Activated CD8-positive, alpha-beta memory T cell treated with anti-CD3 and anti-CD28 coated beads, Interleukin-2, amount 50 U/mL, for 24 hours (primary cell): ENCODE measurements around the gene ANKK1.

Experiments
- DNase-seq: peaks from one replicate; pipeline ENCODE4 v3.0.0-alpha.2; 2020; ENCODE audit errors: extremely low read depth

ANKK1 gene, protein sequence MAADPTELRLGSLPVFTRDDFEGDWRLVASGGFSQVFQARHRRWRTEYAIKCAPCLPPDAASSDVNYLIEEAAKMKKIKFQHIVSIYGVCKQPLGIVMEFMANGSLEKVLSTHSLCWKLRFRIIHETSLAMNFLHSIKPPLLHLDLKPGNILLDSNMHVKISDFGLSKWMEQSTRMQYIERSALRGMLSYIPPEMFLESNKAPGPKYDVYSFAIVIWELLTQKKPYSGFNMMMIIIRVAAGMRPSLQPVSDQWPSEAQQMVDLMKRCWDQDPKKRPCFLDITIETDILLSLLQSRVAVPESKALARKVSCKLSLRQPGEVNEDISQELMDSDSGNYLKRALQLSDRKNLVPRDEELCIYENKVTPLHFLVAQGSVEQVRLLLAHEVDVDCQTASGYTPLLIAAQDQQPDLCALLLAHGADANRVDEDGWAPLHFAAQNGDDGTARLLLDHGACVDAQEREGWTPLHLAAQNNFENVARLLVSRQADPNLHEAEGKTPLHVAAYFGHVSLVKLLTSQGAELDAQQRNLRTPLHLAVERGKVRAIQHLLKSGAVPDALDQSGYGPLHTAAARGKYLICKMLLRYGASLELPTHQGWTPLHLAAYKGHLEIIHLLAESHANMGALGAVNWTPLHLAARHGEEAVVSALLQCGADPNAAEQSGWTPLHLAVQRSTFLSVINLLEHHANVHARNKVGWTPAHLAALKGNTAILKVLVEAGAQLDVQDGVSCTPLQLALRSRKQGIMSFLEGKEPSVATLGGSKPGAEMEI

DNA sequence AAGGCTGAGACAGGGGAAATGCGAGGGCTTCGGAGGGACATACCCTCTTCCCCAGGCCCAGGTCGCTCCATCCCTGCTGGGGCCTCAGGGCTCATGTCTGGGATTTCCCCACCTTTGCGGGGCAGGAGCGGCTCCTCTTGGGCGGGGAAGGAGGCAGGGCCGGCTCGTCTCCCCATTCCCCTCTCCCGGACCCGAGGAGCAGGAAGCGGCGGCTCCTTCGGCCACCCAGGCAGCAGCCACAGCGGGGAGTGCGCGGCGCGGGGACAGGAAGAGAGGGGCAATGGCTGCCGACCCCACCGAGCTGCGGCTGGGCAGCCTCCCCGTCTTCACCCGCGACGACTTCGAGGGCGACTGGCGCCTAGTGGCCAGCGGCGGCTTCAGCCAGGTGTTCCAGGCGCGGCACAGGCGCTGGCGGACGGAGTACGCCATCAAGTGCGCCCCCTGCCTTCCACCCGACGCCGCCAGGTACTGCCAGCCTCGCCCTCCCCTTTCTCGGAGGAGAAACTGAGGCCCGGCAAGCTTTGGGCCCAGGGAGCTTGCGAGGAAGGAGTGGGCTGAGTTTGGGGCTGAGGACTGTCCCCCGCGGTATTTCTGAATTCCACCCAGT lies at the start of gene ANKK1:
Gene ANKK1 (plus strand): TSS at position 175 of the 607 bp plus-strand sequence. CDS start 106 bp downstream, at position 281.
- DNase-seq = no peak

DNA sequence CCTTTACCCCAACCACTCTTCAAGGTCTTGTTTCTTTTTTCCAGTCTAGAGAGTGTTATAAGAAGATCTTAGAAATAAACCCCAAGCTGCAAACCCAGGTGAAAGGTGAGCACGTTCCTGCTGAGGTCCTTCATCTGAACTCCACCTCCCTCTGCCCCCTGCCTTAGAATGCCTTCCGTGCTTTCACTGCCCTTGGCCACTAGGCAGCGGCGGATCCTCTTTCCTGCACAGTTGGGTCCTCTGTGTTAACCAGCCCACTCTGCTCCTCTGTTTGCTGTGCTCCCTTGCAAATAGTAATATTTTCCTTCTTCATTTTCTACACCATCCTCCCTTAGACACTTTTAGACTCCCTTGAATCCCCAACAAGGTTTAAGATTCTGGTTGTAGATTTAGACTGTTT lies 48.8 kb upstream of the ANKK1 start:
- DNase-seq = no peak

DNA sequence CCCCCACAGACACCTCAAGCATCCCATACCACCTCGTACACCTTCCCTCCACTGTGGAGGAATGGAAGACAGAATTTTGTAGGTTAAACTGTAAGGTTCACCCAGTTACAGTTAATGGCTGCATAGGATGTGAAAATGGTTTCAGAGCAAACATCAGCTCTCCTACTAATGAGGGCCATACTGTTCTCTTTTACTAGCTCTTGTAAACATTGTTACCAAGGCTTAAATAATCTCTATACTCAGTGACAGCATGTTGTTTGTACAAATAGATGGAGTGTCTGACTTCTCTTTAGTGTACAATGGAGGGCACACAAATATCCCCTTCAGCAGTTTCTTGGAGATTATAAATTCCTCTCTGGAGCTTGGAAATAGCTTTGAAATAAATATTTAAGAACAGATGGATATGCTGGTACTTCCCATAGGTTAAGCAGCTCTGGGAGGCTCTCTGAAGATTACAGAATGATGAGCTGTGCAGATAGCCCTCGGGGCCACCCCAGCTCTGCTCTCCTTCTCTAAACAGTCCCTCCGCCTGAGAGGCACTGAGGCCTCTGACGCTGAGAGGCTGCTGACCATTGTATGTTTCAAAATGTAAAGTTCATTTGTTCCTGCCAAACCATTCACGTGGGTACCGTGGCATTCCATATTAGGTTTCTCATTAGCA lies 47.5 kb upstream of the ANKK1 start:
- no peak for DNase-seq

DNA sequence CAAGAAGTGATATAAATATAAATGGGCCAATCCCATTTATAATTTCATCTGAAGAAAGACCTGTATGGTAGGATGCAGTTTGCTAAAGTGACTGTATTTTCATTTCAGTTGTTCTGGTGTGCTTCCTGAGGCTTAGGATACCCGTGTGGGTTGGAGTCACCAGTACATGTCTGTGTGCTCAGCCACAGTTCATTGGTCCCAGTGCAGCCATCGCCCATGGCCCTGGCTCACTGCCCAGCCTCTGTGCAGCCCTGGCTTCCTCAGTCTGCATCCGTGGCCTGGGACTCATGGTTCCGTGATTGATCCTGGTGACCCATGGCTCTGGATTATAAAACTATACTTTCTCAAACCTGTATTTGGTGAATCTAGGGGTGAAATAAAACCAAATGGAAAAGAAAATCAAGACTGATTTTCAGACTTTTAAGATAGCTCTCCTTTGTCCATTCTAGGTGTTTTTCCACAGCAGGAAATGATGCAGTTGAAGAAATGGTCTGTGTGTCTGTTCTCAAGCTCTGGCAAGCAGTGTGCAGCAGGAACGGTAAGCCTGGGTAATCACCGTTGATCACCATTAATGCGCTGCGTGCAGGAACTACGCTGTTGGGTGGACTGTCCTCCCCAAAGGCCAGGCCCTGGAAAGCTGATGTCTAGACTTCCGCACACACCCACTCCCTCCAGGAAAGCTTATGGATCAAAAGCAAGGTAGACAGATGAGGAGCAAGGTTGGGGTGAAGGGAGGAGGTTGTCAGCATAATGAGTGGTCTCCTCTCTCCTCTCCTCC lies 46.0 kb upstream of the ANKK1 start:
- DNase-seq = no peak

DNA sequence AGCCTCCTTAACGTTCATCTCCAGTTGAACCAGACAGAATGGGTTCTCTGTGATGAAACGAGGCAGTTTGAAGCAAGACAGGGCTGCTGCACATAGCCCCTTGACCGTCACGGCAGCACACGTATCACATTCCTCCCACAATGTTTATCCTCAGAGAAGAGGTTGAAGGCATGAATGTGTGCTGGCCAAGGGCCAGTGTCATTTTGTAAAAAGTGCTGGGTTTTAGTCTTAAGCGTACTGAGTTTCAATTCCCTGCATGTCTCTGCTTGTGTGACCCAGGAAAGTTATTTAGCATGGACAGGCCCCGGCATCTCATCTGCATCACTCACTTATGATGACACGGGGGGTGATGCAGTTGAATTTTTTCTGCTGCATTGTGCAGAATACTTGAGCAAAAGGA lies 41.6 kb upstream of the ANKK1 start:
- no peak for DNase-seq

DNA sequence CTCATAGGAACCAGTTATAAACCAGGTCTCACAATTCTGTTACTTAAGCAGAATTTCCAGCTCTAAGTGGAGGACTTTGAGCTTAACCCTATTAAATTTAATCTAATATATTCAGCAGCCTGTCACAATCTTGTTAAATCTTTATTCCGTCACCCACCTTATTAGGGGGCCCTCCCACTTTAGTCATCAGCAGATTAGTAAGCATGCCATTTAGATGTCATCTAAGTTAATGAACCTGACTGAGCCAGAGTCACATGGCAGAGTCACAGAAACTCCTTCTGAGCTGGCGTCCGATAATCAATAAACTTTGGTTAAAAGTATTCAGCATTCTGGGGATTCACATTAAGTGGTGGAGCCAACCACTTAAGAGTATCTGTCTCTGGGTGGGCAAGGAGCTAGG lies 38.1 kb upstream of the ANKK1 start:
- no peak for DNase-seq

DNA sequence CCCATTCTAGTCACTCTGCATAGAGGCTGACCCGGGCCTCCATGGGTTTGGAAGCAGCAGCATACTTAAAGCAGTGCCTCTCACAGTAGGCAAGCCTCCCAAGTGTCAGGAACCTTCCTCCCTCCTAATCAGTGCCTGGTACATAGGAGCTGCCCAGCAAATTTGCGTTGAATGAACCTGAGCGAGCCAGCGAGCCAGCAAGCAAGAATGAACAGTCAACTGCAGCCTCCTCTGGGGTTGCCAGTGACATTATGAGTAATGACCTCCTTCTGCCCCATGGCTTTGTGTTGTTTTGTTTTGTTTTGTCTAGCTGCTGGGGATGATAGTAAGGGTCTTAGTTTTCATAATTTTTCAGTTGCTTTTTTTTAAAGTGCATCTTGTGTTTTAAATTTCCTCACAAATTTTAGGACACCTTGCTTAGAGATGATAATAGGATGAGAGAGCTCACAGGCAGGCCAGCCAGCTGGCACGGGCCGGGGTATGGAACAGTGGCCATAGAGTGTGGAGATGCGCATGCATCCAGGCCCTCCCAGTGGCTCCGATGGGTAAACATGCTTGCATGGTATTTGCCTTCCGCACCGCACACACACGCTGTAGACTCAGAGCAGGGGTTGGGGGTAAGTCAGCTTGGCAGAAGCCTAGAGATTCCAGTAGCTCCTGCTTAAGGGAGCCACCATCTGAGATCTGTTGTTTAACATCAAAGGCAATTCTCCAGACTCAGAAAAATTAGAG lies 37.1 kb upstream of the ANKK1 start:
- DNase-seq = no peak

DNA sequence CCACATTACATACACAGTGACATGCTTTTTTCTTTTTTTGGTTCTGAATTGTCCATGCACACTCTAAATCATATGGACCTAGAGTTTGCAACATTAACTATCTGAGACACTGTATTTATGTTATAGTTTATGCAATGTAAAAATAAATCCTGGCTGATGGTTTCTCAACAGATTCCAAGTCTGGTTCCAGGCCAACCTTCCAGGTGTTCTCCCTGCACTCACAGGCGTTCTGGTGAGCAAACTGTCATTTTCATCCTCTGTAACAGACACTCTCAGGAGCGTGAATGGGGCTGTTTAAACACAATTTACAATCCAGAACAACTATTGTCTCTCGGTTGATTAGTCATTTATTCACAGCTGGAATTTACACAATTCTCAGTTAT lies 36.5 kb upstream of the ANKK1 start:
- DNase-seq = no peak

DNA sequence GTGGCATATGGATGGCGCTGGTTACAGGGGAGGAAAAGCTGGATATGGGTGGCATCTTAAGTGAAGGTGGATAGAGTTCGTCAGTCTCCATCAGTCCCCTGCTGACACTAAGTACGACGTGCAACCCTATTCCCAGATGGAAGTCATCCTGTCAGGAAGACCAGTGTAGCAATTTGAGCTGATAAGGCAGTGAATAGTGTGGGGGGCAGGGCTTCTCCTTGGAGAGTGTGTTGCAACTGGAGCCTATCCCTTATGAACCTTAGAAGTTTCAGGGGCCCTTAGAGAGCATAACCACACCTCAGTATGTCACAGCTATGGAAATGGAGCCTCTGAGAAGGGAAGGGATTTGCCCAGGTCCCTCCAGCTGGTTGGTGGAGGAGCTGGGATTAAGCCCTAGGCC lies 36.1 kb upstream of the ANKK1 start:
- no peak for DNase-seq

DNA sequence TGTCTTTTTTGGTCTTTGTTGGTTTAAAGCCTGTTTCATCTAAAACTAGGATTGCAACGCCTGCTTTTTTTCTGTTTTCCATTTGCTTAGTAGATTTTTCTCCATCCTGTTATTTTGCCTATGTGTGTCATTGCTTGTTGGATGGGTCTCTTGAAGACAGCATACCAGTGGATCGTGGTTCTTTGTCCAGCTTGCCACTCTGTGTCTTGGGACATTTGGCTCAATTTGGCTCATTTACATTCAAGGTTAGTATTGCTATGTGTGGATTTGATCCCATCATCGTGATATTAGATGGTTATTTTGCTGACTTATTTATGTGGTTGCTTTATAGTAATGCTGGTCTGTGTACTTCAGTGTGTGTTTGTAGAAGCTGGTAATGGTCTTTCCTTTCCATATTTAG lies 31.4 kb upstream of the ANKK1 start:
- no peak for DNase-seq

DNA sequence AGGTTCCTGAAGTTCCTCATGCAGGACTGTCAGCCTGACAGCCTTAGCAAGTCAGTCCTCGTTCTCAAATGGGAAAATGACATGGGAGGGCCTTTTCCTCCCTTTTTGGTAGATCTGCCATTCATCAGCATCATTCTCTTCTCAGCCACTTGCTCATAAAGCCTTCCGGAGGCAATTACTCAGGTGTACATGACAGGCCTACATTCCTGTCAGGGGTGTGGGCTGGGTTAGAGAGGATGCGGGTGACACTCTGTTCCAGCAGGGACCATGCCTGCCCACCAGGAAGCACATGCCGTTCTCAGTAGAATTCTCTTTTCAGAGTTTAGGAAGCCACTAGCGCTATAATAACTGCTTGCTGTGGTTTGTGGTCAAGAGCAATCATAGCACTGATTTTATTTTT lies 24.2 kb upstream of the ANKK1 start:
- no peak for DNase-seq

DNA sequence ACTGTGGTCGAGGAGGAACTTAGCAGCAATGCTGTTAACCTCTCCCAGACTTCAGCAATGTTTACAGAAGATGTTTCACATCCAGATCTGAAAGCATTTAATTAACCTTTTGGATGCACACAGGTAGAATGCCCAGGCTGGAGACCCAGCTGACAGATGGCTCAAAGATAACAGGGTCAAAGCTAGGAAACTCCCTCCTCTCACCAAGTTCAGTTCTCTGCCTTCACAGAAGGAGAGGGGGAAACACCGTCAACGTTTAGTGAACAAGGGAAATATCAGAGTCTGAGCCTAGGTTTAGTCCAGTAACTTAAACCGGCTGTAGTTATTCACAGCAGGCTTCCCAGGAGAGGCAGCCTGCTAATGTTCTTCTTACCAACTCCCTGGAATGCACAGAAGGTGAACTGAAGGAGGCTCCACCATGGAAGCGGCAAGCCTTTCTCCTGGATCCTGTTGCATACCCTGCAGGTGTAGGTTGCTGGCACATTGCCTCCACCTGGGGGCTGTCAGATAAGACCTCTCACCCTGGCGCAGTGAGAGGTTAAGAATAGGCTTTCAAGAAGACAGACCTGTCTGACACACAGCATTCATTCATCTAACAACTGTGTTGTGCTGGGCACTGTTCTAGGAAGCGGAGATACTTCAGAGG lies 23.5 kb upstream of the ANKK1 start:
- no peak for DNase-seq

DNA sequence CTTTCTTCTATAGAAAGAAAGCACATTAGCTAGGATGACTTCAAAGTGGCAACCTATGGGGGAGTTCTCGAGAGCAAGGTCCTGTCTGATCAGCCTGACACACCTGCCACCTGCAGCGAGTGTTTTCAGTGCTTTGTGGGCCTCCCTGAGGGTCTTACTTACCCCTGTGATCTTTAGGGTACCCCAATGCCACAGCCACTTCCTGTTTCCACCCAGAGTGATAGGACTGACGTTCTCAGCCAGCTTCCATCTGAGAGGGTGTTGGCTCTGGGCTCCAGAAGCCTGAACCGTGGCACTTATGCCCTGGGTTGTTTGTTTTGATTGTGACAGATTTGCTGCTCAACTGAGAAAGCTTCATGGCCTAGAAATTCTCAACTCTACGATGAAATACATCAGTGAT lies 21.7 kb upstream of the ANKK1 start:
- DNase-seq = no peak

DNA sequence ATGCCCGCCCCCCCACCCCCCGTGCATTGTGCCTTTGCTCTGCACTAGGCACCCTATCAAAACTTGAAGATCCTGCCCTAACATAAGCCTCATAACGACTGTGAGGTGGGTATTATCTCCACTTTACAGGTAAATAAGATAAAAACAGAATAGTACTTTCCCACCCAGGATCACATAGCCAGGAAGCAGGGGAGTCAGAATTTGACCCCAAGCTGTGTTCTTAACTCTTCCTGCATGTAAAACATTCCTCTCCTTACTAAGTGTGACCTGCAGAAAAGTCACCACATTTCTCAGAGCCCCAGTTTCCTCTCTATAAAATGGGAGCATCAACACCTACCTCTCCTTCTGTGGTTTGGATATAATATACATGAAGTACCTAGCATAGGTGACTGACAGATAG lies 18.2 kb upstream of the ANKK1 start:
- DNase-seq = no peak

DNA sequence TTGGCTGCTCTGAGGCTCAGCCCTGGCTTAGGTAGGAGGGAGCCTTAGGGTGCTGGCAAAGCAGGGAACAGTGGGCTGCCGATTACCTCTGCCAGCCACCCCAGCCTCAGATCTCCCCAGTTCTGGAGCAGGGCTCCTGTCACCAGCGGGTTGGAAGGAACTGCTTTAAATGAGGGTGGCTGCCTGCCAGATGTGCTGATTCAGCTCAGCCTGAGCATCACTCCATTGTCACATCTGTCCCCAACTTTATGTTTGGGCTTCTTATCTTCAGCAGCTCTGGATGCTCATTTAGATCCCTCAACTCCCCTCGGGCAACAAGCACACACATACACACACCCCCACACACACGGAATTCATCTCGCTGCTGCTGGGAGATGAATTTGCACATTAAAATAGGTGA lies 16.9 kb upstream of the ANKK1 start:
- no peak for DNase-seq

DNA sequence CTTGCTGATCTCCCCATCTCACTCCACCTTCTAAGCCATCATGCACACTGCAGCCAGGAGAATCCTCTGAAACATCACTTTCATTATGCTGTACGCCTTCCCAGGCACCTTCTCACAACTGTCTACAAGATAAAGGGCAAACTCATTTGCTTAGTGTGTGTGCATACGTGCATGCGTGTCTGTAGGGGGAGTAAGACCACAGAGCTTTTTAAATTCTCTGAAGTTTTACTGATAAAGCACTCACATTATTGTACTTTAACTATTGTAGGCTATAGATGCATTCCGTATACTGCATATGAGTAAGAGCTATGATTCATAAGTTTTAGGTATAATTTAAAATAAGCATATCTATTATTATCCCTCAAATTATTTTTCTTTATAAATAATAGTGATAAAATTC lies 15.3 kb upstream of the ANKK1 start:
- no peak for DNase-seq

DNA sequence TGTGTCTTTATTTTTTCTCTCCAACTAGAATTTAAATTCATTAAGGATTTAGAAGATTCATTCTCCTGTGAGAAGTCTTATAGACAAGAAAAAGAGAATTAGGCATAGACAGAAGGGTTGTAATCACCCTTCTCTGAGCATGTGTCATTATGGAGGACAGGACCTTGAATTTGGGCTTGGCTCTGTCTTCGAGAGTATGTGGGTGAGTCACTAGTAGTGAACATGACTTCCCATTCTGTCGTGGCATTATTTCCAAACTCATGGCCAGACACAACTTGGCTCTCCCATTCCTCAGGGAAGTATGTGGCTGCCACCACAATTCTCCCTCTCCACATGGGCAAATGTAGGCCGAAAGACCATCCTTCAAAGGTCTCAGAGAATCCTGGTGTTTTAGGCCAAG lies 14.3 kb upstream of the ANKK1 start:
- DNase-seq = no peak

DNA sequence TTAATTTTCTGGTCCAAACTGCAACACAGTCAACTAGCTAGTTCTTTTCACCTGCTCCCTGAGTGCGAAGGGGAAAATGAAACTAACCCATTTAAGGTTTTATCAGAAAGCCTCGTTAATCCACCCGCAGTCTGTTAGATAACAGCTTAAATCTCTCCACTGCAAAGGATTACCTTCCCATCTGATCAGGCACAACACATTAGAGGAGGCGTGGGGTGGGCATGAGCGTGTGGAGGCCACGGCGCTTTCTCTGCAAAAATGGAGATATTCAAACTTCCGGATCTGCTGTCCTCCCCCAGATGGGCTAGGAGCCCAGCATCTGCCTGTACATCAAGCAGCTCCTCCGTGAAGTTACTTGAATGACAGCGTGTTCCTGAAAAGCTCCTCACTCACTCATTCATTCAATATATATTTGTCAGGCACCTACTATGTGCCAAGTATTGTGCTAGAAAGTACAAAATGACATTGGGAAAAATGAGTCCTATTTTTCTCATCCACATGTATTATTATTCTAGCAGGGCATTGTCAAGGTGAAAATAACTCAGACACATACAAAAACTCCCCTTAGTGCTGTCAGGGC lies 13.5 kb upstream of the ANKK1 start:
- no peak for DNase-seq

DNA sequence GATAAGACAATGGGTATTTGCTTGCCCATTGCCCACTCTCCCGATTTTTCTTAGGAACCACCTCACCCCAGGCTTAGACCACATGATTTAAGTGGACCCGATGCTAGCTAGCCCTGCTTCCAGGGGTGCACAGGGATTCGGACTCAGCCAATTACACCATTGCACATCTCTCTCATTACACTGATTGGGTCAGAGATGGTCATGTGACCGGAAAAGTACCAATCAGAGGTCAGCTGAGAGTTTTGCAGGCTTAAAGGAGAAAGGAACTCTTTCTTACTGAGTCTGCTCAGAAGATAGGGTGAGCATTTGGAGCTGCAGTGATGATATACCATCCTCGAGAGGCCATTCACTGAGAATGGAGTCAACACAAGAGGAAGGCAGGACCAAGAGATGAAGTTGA lies 12.2 kb upstream of the ANKK1 start:
- DNase-seq = no peak

DNA sequence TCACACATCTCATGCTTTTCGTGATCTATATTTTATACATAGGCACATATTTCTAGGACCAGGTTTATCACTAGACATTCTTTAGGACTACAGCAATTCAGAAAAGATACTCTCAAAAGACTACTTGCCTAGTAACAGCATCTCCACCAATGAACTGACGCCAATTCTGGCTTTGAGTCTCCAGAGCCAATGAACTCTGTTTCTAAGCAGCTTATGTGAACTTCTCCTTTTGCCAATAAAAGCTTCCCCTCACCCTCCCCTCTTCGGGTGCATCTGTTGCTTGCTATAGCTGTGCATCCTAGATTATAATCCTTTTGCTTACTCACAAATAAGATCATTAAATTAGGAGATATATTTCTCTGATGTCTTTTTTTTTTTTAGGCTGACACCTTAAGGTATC lies 11.4 kb upstream of the ANKK1 start:
- no peak for DNase-seq
